ENCODE data around the gene LMF2. TPM values are rescaled to one million over a fixed set of nuclear protein-coding genes. Genes with fewer than 3 reads are reported as not detected.
A peak's percentile ranks its signal among the peaks of the same experiment; 100 is the strongest.

The LMF2 gene
- polyA plus RNA-seq, 1 donor (not counting 4 experiments of a cell fraction or from before 2014, with no cell fraction given) = 13.2 TPM

GRCh38 chr22:50532824-50533796 lies 25.6 kb upstream of the LMF2 start:
- Histone ChIP-seq H3K27ac (ENCODE audit: control insufficient read depth, insufficient read depth, low read length) (no peak overlapping the region), H3K9me1 (ENCODE audit: control insufficient read depth, extremely low read depth, insufficient read depth, low read length) (no peaks in the 10 kb centered on the region), H3K4me3 (ENCODE audit: control insufficient read depth in 2 of 3, extremely low read depth in 1 of 3, insufficient read depth in 2 of 3, low read depth in 1 of 3, low read length in 3 of 3) (no peak overlapping the region), H4K20me1 (ENCODE audit: control insufficient read depth, extremely low read depth, insufficient read depth, low read length) (no peaks in the 10 kb centered on the region), H3K36me3 (ENCODE audit: control insufficient read depth in 2 of 2, extremely low read depth in 1 of 2, insufficient read depth in 2 of 2, low read length in 2 of 2) (peaks cover 0 to 2% of the 10 kb centered on the region in 2 experiments), H3K4me1 (ENCODE audit: control insufficient read depth, extremely low read depth, insufficient read depth, low read length) (peaks cover 7% of the 10 kb centered on the region), H3K4me2 (ENCODE audit: control insufficient read depth, extremely low read depth, insufficient read depth, low read depth, low read length) (no peak overlapping the region), H2AFZ (ENCODE audit: control insufficient read depth, low read length) (no peak overlapping the region), H3K9me3 (ENCODE audit: control insufficient read depth, low read depth, low read length) (no peaks in the 10 kb centered on the region), H3K9ac (ENCODE audit: control insufficient read depth, extremely low read depth, insufficient read depth, low read length) (no peak overlapping the region), H3K79me2 (ENCODE audit: control insufficient read depth, insufficient read depth, low read length) (no peaks in the 10 kb centered on the region), H3K27me3 (ENCODE audit: control insufficient read depth, extremely low read depth, insufficient read depth, low read length) (peaks cover 11% of the 10 kb centered on the region)
- FAIRE-seq (no peak), DNase-seq (ENCODE audit: low read depth, low spot score) (no peak)
- no peak for TF ChIP-seq CTCF (optimal IDR thresholded peaks at IDR 0.05 in 1 of 3, IDR thresholded peaks at IDR 0.05 in 1 of 3, conservative IDR thresholded peaks at IDR 0.05 in 1 of 3; ENCODE audit: extremely low read depth in 1 of 3, insufficient read depth in 2 of 3, low read length in 3 of 3)
- no peak for TF ChIP-seq EZH2 (IDR thresholded peaks at IDR 0.05; ENCODE audit: low read length)
- dilution Hi-C loops (cut with MboI; ENCODE audit: extremely low pct_ligation_motif_present, low sequenced_read_pairs) = no loop called here

- Histone ChIP-seq H3K36me3 (ENCODE audit: control insufficient read depth in 2 of 2, extremely low read depth in 1 of 2, insufficient read depth in 2 of 2, low read length in 2 of 2) (peaks cover 0 to 2% of the 10 kb centered on the region in 2 experiments), H2AFZ (ENCODE audit: control insufficient read depth, low read length) (peak overlapping the region; percentile 12), H3K9ac (ENCODE audit: control insufficient read depth, extremely low read depth, insufficient read depth, low read length) (peak overlapping the region; percentile 90), H3K4me1 (ENCODE audit: control insufficient read depth, extremely low read depth, insufficient read depth, low read length) (peaks cover 5% of the 10 kb centered on the region), H3K9me3 (ENCODE audit: control insufficient read depth, low read depth, low read length) (no peaks in the 10 kb centered on the region), H3K79me2 (ENCODE audit: control insufficient read depth, insufficient read depth, low read length) (no peaks in the 10 kb centered on the region), H3K9me1 (ENCODE audit: control insufficient read depth, extremely low read depth, insufficient read depth, low read length) (no peaks in the 10 kb centered on the region), H4K20me1 (ENCODE audit: control insufficient read depth, extremely low read depth, insufficient read depth, low read length) (no peaks in the 10 kb centered on the region), H3K4me2 (ENCODE audit: control insufficient read depth, extremely low read depth, insufficient read depth, low read depth, low read length) (peak overlapping the region; percentile 85), H3K4me3 (ENCODE audit: control insufficient read depth in 2 of 3, extremely low read depth in 1 of 3, insufficient read depth in 2 of 3, low read depth in 1 of 3, low read length in 3 of 3) (peak overlapping the region; percentile 50 to 79 (median 58)), H3K27me3 (ENCODE audit: control insufficient read depth, extremely low read depth, insufficient read depth, low read length) (peaks cover 11% of the 10 kb centered on the region), H3K27ac (ENCODE audit: control insufficient read depth, insufficient read depth, low read length) (peak overlapping the region; percentile 40)
- DNase-seq (ENCODE audit: low read depth, low spot score) = no peak
- TF ChIP-seq CTCF (optimal IDR thresholded peaks at IDR 0.05 in 1 of 3, IDR thresholded peaks at IDR 0.05 in 1 of 3, conservative IDR thresholded peaks at IDR 0.05 in 1 of 3; ENCODE audit: extremely low read depth in 1 of 3, insufficient read depth in 2 of 3, low read length in 3 of 3) = no peak
- TF ChIP-seq EZH2 (IDR thresholded peaks at IDR 0.05; ENCODE audit: low read length) = no peak
- FAIRE-seq = no peak
- dilution Hi-C loops (cut with MboI; ENCODE audit: extremely low pct_ligation_motif_present, low sequenced_read_pairs) = no loop called here
These were observed 24.6 kb upstream of the LMF2 start for GRCh38 chr22:50531962-50532674.

Measured in keratinocyte (primary cell).